HG03565 (cell line): ENCODE results near the gene BLM.
"Not testable (repeated sequence)": the region's sequence is repeated elsewhere in the genome, so short reads cannot be mapped to it uniquely, and the experiment has no call there.

Source experiments
- ATAC-seq: cut with Tn5 transposase; IDR thresholded peaks from one replicate; pipeline ENCODE4 v1.9.1; 2021; ENCODE audit warnings: mild to moderate bottlenecking, moderate library complexity; ENCODE audit not compliant: unreplicated experiment

The BLM gene

GRCh38 chr15:90818251-90819210, 101.4 kb downstream of the BLM start:
- ATAC-seq, result no peak

GRCh38 chr15:90819390-90819789, 102.2 kb downstream of the BLM start:
- ATAC-seq, result no peak

- no peak for ATAC-seq
These were observed 102.7 kb downstream of the BLM start for GRCh38 chr15:90819850-90820249.

GRCh38 chr15:90820481-90820880, 103.3 kb downstream of the BLM start:
- no peak for ATAC-seq

- no peak for ATAC-seq
These were observed 105.2 kb downstream of the BLM start for GRCh38 chr15:90822204-90822955.

GRCh38 chr15:90823455-90823974, 106.4 kb downstream of the BLM start:
- ATAC-seq, result no peak

- ATAC-seq, result not testable (repeated sequence)
These were observed 108.2 kb downstream of the BLM start for GRCh38 chr15:90825115-90825899.

GRCh38 chr15:90826206-90826885, 109.2 kb downstream of the BLM start:
- not testable (repeated sequence) for ATAC-seq

- ATAC-seq, result no peak
These were observed 109.8 kb downstream of the BLM start for GRCh38 chr15:90826886-90827435.

- no peak for ATAC-seq
These were observed 111.0 kb downstream of the BLM start for GRCh38 chr15:90828111-90828510.

- no peak for ATAC-seq
These were observed 112.0 kb downstream of the BLM start for GRCh38 chr15:90829126-90829525.

GRCh38 chr15:90829942-90830440, 112.8 kb downstream of the BLM start:
- ATAC-seq, result no peak

GRCh38 chr15:90834626-90835025, 117.5 kb downstream of the BLM start:
- no peak for ATAC-seq

- no peak for ATAC-seq
These were observed 119.2 kb downstream of the BLM start for GRCh38 chr15:90836296-90836871.

GRCh38 chr15:90837094-90837493, 119.9 kb downstream of the BLM start:
- ATAC-seq, result no peak

- ATAC-seq, result no peak
These were observed 121.0 kb downstream of the BLM start for GRCh38 chr15:90838139-90838538.

- no peak for ATAC-seq
These were observed 121.4 kb downstream of the BLM start for GRCh38 chr15:90838544-90838943.

- ATAC-seq, result peak; percentile 69
These were observed 122.3 kb downstream of the BLM start for GRCh38 chr15:90839187-90840071.
